Endodermal cell (in vitro differentiated cells): ENCODE results near the gene CBX7. TPM values are rescaled to one million over a fixed set of nuclear protein-coding genes. Genes with fewer than 3 reads are reported as not detected.

Source experiments
- DNase-seq: peaks from one replicate; pipeline ENCODE4 v3.0.0-alpha.2; 2017
- H3K27ac ChIP-seq: 2 replicates; pipeline ENCODE4 v1.5.1; 2013; ENCODE audit warnings: mild to moderate bottlenecking, low read depth, low read length, moderate library complexity
- H3K27me3 ChIP-seq: 2 replicates; pipeline ENCODE4 v1.6.1; 2013; ENCODE audit warnings: mild to moderate bottlenecking, low read length, moderate library complexity; ENCODE audit not compliant: insufficient read depth, control insufficient read depth, poor library complexity, severe bottlenecking
- H3K36me3 ChIP-seq: 2 replicates; pipeline ENCODE4 v1.7.0; 2013; ENCODE audit warnings: mild to moderate bottlenecking, low read length, moderate library complexity; ENCODE audit not compliant: control insufficient read depth, insufficient read depth
- H3K4me1 ChIP-seq: one replicate; pipeline ENCODE4 v1.7.0; 2013; ENCODE audit warnings: low read length; ENCODE audit not compliant: control insufficient read depth, insufficient read depth
- H3K4me3 ChIP-seq: 2 replicates; pipeline ENCODE4 v1.5.1; 2013; ENCODE audit warnings: mild to moderate bottlenecking, low read length, moderate library complexity
- H3K9ac ChIP-seq: 2 replicates; pipeline ENCODE4 v1.6.1; 2013; ENCODE audit warnings: mild to moderate bottlenecking, low read length, moderate library complexity; ENCODE audit not compliant: poor library complexity, severe bottlenecking; ENCODE audit errors: extremely low read depth
- H3K9me3 ChIP-seq: 2 replicates; pipeline ENCODE4 v1.6.1; 2013; ENCODE audit warnings: mild to moderate bottlenecking, low read length, moderate library complexity; ENCODE audit not compliant: control insufficient read depth
- H3K27ac Mint-ChIP-seq: 2 replicates; pipeline ENCODE4 v1.8.0; 2020; ENCODE audit warnings: mixed read lengths
- H3K27me3 Mint-ChIP-seq: 2 replicates; pipeline ENCODE4 v1.8.0; 2021; ENCODE audit warnings: mild to moderate bottlenecking, mixed read lengths; ENCODE audit not compliant: insufficient read depth
- H3K36me3 Mint-ChIP-seq: 2 replicates; pipeline ENCODE4 v1.8.0; 2020; ENCODE audit warnings: low read depth, mixed read lengths
- H3K4me1 Mint-ChIP-seq: 2 replicates; pipeline ENCODE4 v1.8.0; 2020; ENCODE audit warnings: mixed read lengths
- H3K4me3 Mint-ChIP-seq: 2 replicates; pipeline ENCODE4 v1.8.0; 2020; ENCODE audit warnings: mild to moderate bottlenecking, moderate library complexity, mixed read lengths
- H3K9me3 Mint-ChIP-seq: 2 replicates; pipeline ENCODE4 v1.8.0; 2020; ENCODE audit warnings: mild to moderate bottlenecking, mixed read lengths
- WGBS, 2 experiments: methylation state at CpG; one replicate each; pipeline versions ENCODE4 v1.1.5 to v1.1.7; 2013; ENCODE audit warnings: missing lambda C conversion rate in 2 of 2, mixed read lengths in 1 of 2; ENCODE audit not compliant: insufficient coverage in 1 of 2, insufficient read length in 1 of 2; 5-methylcytosine and 5-hydroxymethylcytosine counted together
- total RNA-seq, 2 donors: library from RNA; stranded (reverse); fragmentation: NEBNext Ultra II Directional in 1 of 2; extraction: Animal tissue kit (Norgen Biotek cat#: 25700) in 1 of 2; gene quantifications; 2 replicates in 1 of 2; 3 replicates in 1 of 2; pipeline ENCODE4 v1.2.1, GENCODE V29; 2021
- TF ChIP-seq, protein P1 (sequence below): fragments of 200-600 bp; sonication (generic); conservative IDR thresholded peaks from 2 replicates; pipeline ENCODE4 v1.5.0; 2021; ENCODE audit warnings: antibody characterized with exemption, mild to moderate bottlenecking

CBX7 gene
- total RNA-seq, 2 donors from 2014 or later: 14.2 to 22.0 TPM

DNA sequence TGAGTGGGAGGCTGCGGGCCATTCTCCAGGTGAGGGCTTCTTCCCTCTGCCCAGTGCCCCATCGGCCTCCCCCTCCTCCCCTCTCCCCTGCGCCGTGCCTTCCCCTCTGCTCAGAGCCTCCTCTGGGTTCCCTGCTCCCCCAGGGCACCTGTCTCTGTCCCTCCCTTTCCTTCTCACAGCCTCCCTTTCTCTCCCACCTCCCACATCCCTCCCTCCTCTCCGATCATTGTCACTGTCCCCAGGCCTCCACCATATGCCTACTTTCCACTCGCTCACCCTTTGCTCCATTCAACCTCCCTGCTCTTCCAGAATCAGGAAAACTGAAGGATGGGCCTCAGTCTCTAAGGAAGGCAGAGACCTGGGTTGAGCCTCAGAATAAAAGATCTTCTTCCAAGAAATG, 65.4 kb downstream of the CBX7 start:
- H3K4me1 ChIP-seq: peaks cover 10% of the 10 kb centered on the region
- Mint-ChIP-seq H3K9me3 (no peaks in the 10 kb centered on the region), H3K4me3 (no peak overlapping the region), H3K27ac (no peak overlapping the region), H3K36me3 (peaks cover 2% of the 10 kb centered on the region), H3K4me1 (peaks cover 6% of the 10 kb centered on the region), H3K27me3 (peaks cover 5% of the 10 kb centered on the region)
- H3K36me3 ChIP-seq: no peaks in the 10 kb centered on the region
- 92 to 96% methylated on average over 2 to 6 of the region's 6 CpGs for WGBS, 2 experiments
- H3K9ac ChIP-seq: no peak overlapping the region
- H3K9me3 ChIP-seq: no peaks in the 10 kb centered on the region
- no peak overlapping the region for H3K4me3 ChIP-seq
- H3K27ac ChIP-seq: no peak overlapping the region
- TF ChIP-seq, protein P1, sequence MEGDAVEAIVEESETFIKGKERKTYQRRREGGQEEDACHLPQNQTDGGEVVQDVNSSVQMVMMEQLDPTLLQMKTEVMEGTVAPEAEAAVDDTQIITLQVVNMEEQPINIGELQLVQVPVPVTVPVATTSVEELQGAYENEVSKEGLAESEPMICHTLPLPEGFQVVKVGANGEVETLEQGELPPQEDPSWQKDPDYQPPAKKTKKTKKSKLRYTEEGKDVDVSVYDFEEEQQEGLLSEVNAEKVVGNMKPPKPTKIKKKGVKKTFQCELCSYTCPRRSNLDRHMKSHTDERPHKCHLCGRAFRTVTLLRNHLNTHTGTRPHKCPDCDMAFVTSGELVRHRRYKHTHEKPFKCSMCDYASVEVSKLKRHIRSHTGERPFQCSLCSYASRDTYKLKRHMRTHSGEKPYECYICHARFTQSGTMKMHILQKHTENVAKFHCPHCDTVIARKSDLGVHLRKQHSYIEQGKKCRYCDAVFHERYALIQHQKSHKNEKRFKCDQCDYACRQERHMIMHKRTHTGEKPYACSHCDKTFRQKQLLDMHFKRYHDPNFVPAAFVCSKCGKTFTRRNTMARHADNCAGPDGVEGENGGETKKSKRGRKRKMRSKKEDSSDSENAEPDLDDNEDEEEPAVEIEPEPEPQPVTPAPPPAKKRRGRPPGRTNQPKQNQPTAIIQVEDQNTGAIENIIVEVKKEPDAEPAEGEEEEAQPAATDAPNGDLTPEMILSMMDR: no peak
- H3K27me3 ChIP-seq: no peaks in the 10 kb centered on the region
- no peak for DNase-seq

DNA sequence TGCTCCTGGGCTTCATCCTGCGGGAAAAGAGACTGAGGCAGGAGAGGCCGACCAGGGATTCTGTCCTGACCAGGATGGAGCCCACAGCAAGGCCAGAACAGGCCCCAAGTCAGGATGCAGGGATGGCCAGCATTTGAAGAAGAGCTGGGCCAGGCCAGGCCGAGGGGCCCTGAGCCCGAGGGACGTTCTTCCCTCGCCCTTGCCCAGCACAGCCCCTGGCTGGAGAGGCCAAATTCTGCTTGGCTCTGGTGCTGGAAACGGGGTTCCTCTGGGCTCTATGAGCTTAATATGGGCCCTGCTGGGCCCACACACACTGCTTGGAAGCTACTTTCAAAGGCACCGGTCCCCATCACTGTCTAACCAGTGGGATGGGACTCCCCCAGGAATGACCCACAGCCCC, 67.8 kb downstream of the CBX7 start:
- Histone ChIP-seq H3K36me3 (no peaks in the 10 kb centered on the region), H3K9me3 (no peaks in the 10 kb centered on the region), H3K9ac (no peak overlapping the region), H3K27me3 (no peaks in the 10 kb centered on the region), H3K4me3 (no peak overlapping the region), H3K27ac (no peak overlapping the region), H3K4me1 (peaks cover 10% of the 10 kb centered on the region)
- TF ChIP-seq, protein P1: no peak
- no peak for DNase-seq
- Mint-ChIP-seq H3K36me3 (peaks cover 4% of the 10 kb centered on the region), H3K27me3 (peaks cover 2% of the 10 kb centered on the region), H3K4me1 (peaks cover 8% of the 10 kb centered on the region), H3K9me3 (no peaks in the 10 kb centered on the region), H3K4me3 (no peak overlapping the region), H3K27ac (no peak overlapping the region)
- whole genome bisulfite sequencing, 2 experiments: 88 to 90% methylated on average over 7 to 8 of the region's 8 CpGs

DNA sequence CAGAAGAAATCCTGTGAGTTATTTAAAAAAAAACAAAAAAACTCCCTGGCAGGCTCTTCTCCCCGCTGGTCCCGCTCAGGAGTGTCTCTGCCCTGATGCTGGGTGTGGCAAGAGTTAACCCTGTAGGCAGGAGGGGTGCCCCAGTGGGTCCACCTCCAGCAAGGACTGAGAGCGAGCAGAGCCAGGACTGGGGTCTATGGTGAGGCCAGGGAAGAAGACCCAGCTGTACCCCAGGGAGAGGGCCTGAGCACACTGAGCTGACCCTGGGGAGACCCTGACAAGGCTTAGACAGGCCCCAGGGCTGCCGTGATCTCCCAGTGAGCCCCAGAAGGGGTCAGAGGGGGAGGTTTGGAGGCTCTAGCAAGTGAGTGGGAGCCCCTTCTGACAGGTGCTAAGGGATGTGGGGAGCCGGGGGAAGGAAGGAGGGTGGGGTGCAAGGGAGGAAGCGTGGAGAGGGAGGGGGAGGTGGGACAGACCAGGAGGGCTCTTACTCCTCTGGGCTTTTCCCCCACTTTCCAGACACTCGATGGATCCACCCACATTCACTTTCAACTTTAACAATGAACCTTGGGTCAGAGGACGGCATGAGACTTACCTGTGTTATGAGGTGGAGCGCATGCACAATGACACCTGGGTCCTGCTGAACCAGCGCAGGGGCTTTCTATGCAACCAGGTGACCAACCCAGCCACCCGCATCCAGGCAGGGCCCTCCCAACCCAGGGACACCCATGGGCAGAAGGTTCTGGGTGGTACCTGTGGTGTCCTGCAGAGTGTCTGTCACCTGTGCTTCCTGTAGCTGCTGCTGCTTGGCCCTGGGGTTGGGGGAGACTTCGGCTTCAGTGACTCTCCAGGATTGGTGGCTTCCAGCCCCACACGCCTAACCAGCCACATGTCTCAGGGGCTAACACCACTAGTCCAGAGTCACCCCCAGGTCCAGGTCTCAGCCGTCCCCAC, 69.0 kb downstream of the CBX7 start:
- Mint-ChIP-seq H3K36me3 (peaks cover 4% of the 10 kb centered on the region), H3K9me3 (no peaks in the 10 kb centered on the region), H3K4me1 (peaks cover 7% of the 10 kb centered on the region), H3K4me3 (no peak overlapping the region), H3K27me3 (peaks cover 2% of the 10 kb centered on the region), H3K27ac (no peak overlapping the region)
- Histone ChIP-seq H3K4me1 (peaks cover 4% of the 10 kb centered on the region), H3K27me3 (no peaks in the 10 kb centered on the region), H3K36me3 (no peaks in the 10 kb centered on the region), H3K27ac (no peak overlapping the region), H3K9me3 (no peaks in the 10 kb centered on the region), H3K9ac (no peak overlapping the region), H3K4me3 (no peak overlapping the region)
- TF ChIP-seq, protein P1: no peak
- DNase-seq: no peak
- WGBS, 2 experiments: 90 to 93% methylated on average over 5 to 13 of the region's 14 CpGs
